GM18909 (cell line): ENCODE measurements around the gene BMPR1B.

Experiments
- ATAC-seq: cut with Tn5 transposase; IDR thresholded peaks from one replicate; pipeline ENCODE4 v1.9.1; 2021; ENCODE audit warnings: mild to moderate bottlenecking; ENCODE audit not compliant: unreplicated experiment, poor library complexity

BMPR1B gene

GRCh38 chr4:95068818-95069478, 311.2 kb downstream of the BMPR1B start:
- no peak for ATAC-seq

- no peak for ATAC-seq
These were observed 314.1 kb downstream of the BMPR1B start for GRCh38 chr4:95071851-95072250.

- ATAC-seq = no peak
These were observed 315.9 kb downstream of the BMPR1B start for GRCh38 chr4:95073646-95074045.

GRCh38 chr4:95077864-95078263, 320.1 kb downstream of the BMPR1B start:
- ATAC-seq = no peak

- no peak for ATAC-seq
These were observed 323.2 kb downstream of the BMPR1B start for GRCh38 chr4:95080969-95081368.

GRCh38 chr4:95084584-95084983, 326.8 kb downstream of the BMPR1B start:
- ATAC-seq = no peak

- ATAC-seq = no peak
These were observed 327.5 kb downstream of the BMPR1B start for GRCh38 chr4:95085124-95085833.

- no peak for ATAC-seq
These were observed 328.8 kb downstream of the BMPR1B start for GRCh38 chr4:95086551-95086950.

GRCh38 chr4:95087657-95088455, 330.1 kb downstream of the BMPR1B start:
- no peak for ATAC-seq

- no peak for ATAC-seq
These were observed 333.5 kb downstream of the BMPR1B start for GRCh38 chr4:95091272-95091671.

- ATAC-seq = no peak
These were observed 335.0 kb downstream of the BMPR1B start for GRCh38 chr4:95092766-95093165.

GRCh38 chr4:95093460-95093859, 335.7 kb downstream of the BMPR1B start:
- ATAC-seq = no peak

- ATAC-seq = no peak
These were observed 336.5 kb downstream of the BMPR1B start for GRCh38 chr4:95093936-95094929.

- no peak for ATAC-seq
These were observed 337.7 kb downstream of the BMPR1B start for GRCh38 chr4:95095348-95095974.

GRCh38 chr4:95102162-95102790, 344.5 kb downstream of the BMPR1B start:
- no peak for ATAC-seq

- ATAC-seq = no peak
These were observed 347.4 kb downstream of the BMPR1B start for GRCh38 chr4:95105112-95105511.

- no peak for ATAC-seq
These were observed 348.2 kb downstream of the BMPR1B start for GRCh38 chr4:95105983-95106382.

GRCh38 chr4:95106408-95106928, 348.7 kb downstream of the BMPR1B start:
- no peak for ATAC-seq

GRCh38 chr4:95107004-95107403, 349.2 kb downstream of the BMPR1B start:
- ATAC-seq = no peak
